Activated CD4-positive, alpha-beta T cell treated with anti-CD3 and anti-CD28 coated beads, Interleukin-2, amount 10 ng/mL, durations not matched to agents 7 days and 5 days (primary cell): ENCODE data around the gene DAD1. TPM values are rescaled to one million over a fixed set of nuclear protein-coding genes. Genes with fewer than 3 reads are reported as not detected.
A peak's percentile ranks its signal among the peaks of the same experiment; 100 is the strongest.
"Not testable (repeated sequence)": the region's sequence is repeated elsewhere in the genome, so short reads cannot be mapped to it uniquely, and the experiment has no call there.

Experiments used
- CTCF ChIA-PET: fragments of 350-600 bp; sonication (Branson Sonifier 250); formaldehyde crosslinking; loops from one replicate; lab custom pipeline; 2021; ENCODE audit warnings: antibody characterized with exemption; lab: Charles Lee
- POLR2A ChIA-PET: fragments of 350-600 bp; sonication (Branson Sonifier 250); formaldehyde crosslinking; loops from one replicate; lab custom pipeline; 2021; ENCODE audit warnings: antibody characterized with exemption; lab: Charles Lee
- DNase-seq: peaks from one replicate; pipeline ENCODE4 v3.0.0-alpha.2; 2020
- H3K27ac Mint-ChIP-seq: one replicate; pipeline ENCODE4 v1.8.0; 2021; ENCODE audit warnings: mild to moderate bottlenecking, moderate library complexity, mixed read lengths
- H3K27me3 Mint-ChIP-seq: one replicate; pipeline ENCODE4 v1.8.0; 2021; ENCODE audit warnings: mixed read lengths
- H3K36me3 Mint-ChIP-seq: one replicate; pipeline ENCODE4 v1.8.0; 2021; ENCODE audit warnings: low read depth, mixed read lengths
- H3K4me1 Mint-ChIP-seq: one replicate; pipeline ENCODE4 v1.8.0; 2021; ENCODE audit warnings: mixed read lengths
- H3K4me3 Mint-ChIP-seq: one replicate; pipeline ENCODE4 v1.8.0; 2021; ENCODE audit warnings: mild to moderate bottlenecking, moderate library complexity, mixed read lengths
- H3K9me3 Mint-ChIP-seq: one replicate; pipeline ENCODE4 v1.8.0; 2021; ENCODE audit warnings: mixed read lengths
- total RNA-seq, 2 experiments: library from RNA; stranded (reverse); gene quantifications; one replicate each; pipeline ENCODE4 v1.2.3, GENCODE V29; 2021

DAD1 gene
- total RNA-seq, 2 experiments from 2014 or later, result 169 to 233 TPM

GRCh38 chr14:22547948-22548750 lies 40.9 kb downstream of the DAD1 start:
- H3K27ac Mint-ChIP-seq, result peak overlapping the region; percentile 94
- H3K27me3 Mint-ChIP-seq, result no peaks in the 10 kb centered on the region
- peaks cover 93% of the 10 kb centered on the region for H3K4me1 Mint-ChIP-seq
- peak overlapping the region; percentile 73 for H3K4me3 Mint-ChIP-seq
- no peaks in the 10 kb centered on the region for H3K9me3 Mint-ChIP-seq
- CTCF ChIA-PET, result interaction anchor here (0.9 to 5.9 kb wide), 11 partner anchors 8 to 570 kb away, joined by 3 to 53 read pairs (median 6); no protein-coding TSS in a partner anchor
- peaks cover 97% of the 10 kb centered on the region for H3K36me3 Mint-ChIP-seq
- DNase-seq, result no peak
- POLR2A ChIA-PET, result interaction anchor here (1.3 kb wide), 1 partner anchor 16 kb away, joined by 5 read pairs; no protein-coding TSS in a partner anchor

DNA sequence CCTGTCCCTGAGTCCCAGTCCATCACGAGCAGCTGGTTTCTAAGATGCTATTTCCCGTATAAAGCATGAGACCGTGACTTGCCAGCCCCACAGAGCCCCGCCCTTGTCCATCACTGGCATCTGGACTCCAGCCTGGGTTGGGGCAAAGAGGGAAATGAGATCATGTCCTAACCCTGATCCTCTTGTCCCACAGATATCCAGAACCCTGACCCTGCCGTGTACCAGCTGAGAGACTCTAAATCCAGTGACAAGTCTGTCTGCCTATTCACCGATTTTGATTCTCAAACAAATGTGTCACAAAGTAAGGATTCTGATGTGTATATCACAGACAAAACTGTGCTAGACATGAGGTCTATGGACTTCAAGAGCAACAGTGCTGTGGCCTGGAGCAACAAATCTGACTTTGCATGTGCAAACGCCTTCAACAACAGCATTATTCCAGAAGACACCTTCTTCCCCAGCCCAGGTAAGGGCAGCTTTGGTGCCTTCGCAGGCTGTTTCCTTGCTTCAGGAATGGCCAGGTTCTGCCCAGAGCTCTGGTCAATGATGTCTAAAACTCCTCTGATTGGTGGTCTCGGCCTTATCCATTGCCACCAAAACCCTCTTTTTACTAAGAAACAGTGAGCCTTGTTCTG lies 41.6 kb downstream of the DAD1 start:
- DNase-seq, result no peak

DNA sequence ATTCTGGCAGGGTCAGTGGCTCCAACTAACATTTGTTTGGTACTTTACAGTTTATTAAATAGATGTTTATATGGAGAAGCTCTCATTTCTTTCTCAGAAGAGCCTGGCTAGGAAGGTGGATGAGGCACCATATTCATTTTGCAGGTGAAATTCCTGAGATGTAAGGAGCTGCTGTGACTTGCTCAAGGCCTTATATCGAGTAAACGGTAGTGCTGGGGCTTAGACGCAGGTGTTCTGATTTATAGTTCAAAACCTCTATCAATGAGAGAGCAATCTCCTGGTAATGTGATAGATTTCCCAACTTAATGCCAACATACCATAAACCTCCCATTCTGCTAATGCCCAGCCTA lies 42.3 kb downstream of the DAD1 start:
- Mint-ChIP-seq H3K4me3 (peak overlapping the region; percentile 73), H3K36me3 (peaks cover 96% of the 10 kb centered on the region), H3K27me3 (no peaks in the 10 kb centered on the region), H3K27ac (peak overlapping the region; percentile 94), H3K4me1 (peaks cover 93% of the 10 kb centered on the region), H3K9me3 (no peaks in the 10 kb centered on the region)
- CTCF ChIA-PET, result interaction anchor here (0.8 to 4.9 kb wide), 7 partner anchors 9 to 811 kb away, joined by 3 to 43 read pairs (median 5); no protein-coding TSS in a partner anchor
- POLR2A ChIA-PET, result interaction anchor here (2.2 kb wide), 1 partner anchor 9 kb away, joined by 10 read pairs; no protein-coding TSS in a partner anchor
- no peak for DNase-seq

More for the DNA sequence above, 41.6 kb downstream of the DAD1 start:
- H3K9me3 Mint-ChIP-seq, result no peaks in the 10 kb centered on the region
- H3K27me3 Mint-ChIP-seq, result no peaks in the 10 kb centered on the region
- CTCF ChIA-PET, result interaction anchor here (0.9 to 4.9 kb wide), 11 partner anchors 8 to 569 kb away, joined by 3 to 43 read pairs (median 5); no protein-coding TSS in a partner anchor
- peak overlapping the region; percentile 94 for H3K27ac Mint-ChIP-seq
- peaks cover 93% of the 10 kb centered on the region for H3K4me1 Mint-ChIP-seq
- peak overlapping the region; percentile 73 for H3K4me3 Mint-ChIP-seq
- H3K36me3 Mint-ChIP-seq, result peaks cover 96% of the 10 kb centered on the region
- POLR2A ChIA-PET, result interaction anchor here (1.3 to 2.2 kb wide), 2 partner anchors 8 to 16 kb away, joined by 5 to 10 read pairs; no protein-coding TSS in a partner anchor

DNA sequence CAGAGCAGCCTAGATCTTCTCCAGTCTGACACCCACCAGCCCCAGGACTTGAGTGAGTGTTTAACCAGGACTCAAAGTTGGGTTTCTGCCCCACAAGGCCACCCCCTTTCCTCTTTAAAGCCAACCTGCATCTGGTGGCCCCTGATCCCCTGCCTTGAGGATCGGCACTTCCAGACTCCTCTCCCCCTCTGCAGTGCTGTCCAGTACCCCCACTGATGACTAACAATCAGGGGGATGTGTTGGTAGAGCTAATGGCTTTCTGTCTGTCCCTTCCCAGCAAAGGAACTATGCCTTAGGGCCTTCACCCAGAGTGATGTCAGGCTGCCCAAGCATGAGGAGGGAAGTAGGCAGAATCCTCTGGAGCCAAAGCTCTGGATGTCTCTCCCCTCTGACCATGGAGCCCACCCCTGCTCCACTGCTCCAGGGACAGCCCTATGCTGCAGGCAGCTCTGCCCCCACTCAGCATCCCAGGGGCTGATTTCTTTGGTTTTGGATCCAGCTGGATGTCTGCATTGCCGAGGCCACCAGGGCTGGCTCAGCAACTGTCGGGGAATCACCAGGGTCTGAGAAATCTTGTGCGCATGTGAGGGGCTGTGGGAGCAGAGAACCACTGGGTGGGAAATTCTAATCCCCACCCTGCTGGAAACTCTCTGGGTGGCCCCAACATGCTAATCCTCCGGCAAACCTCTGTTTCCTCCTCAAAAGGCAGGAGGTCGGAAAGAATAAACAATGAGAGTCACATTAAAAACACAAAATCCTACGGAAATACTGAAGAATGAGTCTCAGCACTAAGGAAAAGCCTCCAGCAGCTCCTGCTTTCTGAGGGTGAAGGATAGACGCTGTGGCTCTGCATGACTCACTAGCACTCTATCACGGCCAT lies 42.9 kb downstream of the DAD1 start:
- H3K36me3 Mint-ChIP-seq, result peaks cover 96% of the 10 kb centered on the region
- POLR2A ChIA-PET, result interaction anchor here (2.2 kb wide), 1 partner anchor 10 kb away, joined by 10 read pairs; no protein-coding TSS in a partner anchor

GRCh38 chr14:22544881-22545420 lies 44.1 kb downstream of the DAD1 start:
- H3K4me3 Mint-ChIP-seq, result peak overlapping the region; percentile 73
- peaks cover 96% of the 10 kb centered on the region for H3K36me3 Mint-ChIP-seq
- H3K27me3 Mint-ChIP-seq, result no peaks in the 10 kb centered on the region
- no peak for DNase-seq
- CTCF ChIA-PET, result interaction anchor here (0.9 to 4.9 kb wide), 8 partner anchors 7 to 631 kb away, joined by 3 to 43 read pairs (median 4); no protein-coding TSS in a partner anchor
- peaks cover 93% of the 10 kb centered on the region for H3K4me1 Mint-ChIP-seq
- H3K9me3 Mint-ChIP-seq, result no peaks in the 10 kb centered on the region
- H3K27ac Mint-ChIP-seq, result peak overlapping the region; percentile 94
- POLR2A ChIA-PET, result interaction anchor here (0.6 kb wide), 1 partner anchor 580 kb away, joined by 3 read pairs; no protein-coding TSS in a partner anchor

More for the DNA sequence above, 42.9 kb downstream of the DAD1 start:
- Mint-ChIP-seq H3K27me3 (no peaks in the 10 kb centered on the region), H3K4me3 (peak overlapping the region; percentile 73), H3K9me3 (no peaks in the 10 kb centered on the region), H3K27ac (peak overlapping the region; percentile 94), H3K4me1 (peaks cover 93% of the 10 kb centered on the region)
- DNase-seq, result peak; percentile 17
- CTCF ChIA-PET, result interaction anchor here (0.8 to 4.9 kb wide), 14 partner anchors 9 to 811 kb away, joined by 3 to 43 read pairs (median 4); no protein-coding TSS in a partner anchor

- H3K36me3 Mint-ChIP-seq, result peaks cover 96% of the 10 kb centered on the region
- ChIA-PET POLR2A (no interaction called here), CTCF (interaction anchor here (4.9 kb wide), 1 partner anchor 12 kb away, joined by 43 read pairs; no protein-coding TSS in a partner anchor)
- no peaks in the 10 kb centered on the region for H3K27me3 Mint-ChIP-seq
- H3K27ac Mint-ChIP-seq, result peak overlapping the region; percentile 94
- H3K9me3 Mint-ChIP-seq, result no peaks in the 10 kb centered on the region
- DNase-seq, result no peak
- H3K4me1 Mint-ChIP-seq, result peaks cover 93% of the 10 kb centered on the region
- peak overlapping the region; percentile 73 for H3K4me3 Mint-ChIP-seq
These were observed 44.6 kb downstream of the DAD1 start for GRCh38 chr14:22544406-22544805.

DNA sequence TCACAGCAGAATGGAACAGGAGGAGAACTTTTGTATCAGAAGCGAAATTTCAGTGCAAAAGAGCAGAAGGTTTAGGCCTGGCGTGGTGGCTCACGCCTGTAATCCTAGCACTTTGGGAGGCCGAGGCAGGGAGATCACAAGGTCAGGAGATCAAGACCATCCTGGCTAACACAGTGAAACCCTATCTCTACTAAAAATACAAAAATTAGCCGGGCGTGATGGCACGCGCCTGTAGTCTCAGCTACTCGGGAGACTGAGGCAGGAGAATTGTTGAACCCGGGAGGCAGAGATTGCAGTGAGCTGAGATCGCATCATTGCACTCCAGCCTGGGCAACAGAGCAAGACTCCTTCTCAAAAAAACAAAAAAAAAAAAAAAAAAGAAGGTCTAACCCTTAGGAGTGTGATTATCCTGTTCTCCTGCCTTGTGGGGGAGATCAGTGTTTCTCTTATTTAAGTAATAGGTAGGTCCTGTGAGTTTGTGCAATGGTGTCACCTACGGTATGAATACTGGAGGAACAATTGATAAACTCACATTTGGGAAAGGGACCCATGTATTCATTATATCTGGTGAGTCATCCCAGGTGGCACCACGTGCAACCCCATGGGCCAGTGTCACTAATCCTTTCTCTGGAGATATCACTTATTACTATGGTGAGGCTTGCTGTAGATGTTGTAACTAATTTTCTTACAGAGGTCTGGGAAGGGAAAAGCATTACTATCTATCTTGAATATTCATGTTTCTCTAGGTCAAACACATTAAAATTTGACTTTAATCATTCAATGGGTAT lies 45.3 kb downstream of the DAD1 start:
- H3K27me3 Mint-ChIP-seq, POLR2A ChIA-PET, H3K9me3 Mint-ChIP-seq, DNase-seq: not testable (repeated sequence)
- peak overlapping the region; percentile 73 for H3K4me3 Mint-ChIP-seq
- CTCF ChIA-PET, result interaction anchor here (0.7 to 7.3 kb wide), 4 partner anchors 12 to 533 kb away, joined by 3 to 55 read pairs (median 24); no protein-coding TSS in a partner anchor
- H3K4me1 Mint-ChIP-seq, result peaks cover 93% of the 10 kb centered on the region
- peaks cover 96% of the 10 kb centered on the region for H3K36me3 Mint-ChIP-seq
- peak overlapping the region; percentile 94 for H3K27ac Mint-ChIP-seq

DNA sequence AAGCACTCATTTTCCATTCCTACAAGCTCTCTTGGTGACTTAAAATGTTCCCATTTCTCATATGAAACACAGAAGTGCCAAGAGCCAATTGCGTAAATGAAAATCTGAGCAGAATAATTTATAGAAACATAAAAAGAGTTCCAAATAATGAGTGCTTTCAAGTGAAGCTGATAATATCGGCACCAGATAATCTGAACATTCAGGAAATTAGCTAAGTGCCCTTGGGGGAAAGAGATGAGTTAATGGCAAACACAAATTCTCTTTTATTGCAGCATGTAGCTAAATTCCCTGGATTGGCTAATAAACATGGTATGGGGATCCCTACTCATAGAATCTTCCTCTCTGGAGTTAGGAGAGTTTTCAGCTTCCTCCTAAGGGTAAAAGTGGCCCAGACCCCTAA lies 46.7 kb downstream of the DAD1 start:
- POLR2A ChIA-PET, result interaction anchor here (1.1 to 1.6 kb wide), 2 partner anchors 11 to 16 kb away, joined by 3 to 4 read pairs; no protein-coding TSS in a partner anchor
- DNase-seq, result no peak
- Mint-ChIP-seq H3K4me1 (peaks cover 96% of the 10 kb centered on the region), H3K36me3 (peaks cover 99% of the 10 kb centered on the region), H3K27ac (peak overlapping the region; percentile 91), H3K4me3 (peak overlapping the region; percentile 77), H3K27me3 (no peaks in the 10 kb centered on the region), H3K9me3 (no peaks in the 10 kb centered on the region)
- CTCF ChIA-PET, result interaction anchor here (1.1 to 7.3 kb wide), 9 partner anchors 9 to 563 kb away, joined by 3 to 55 read pairs (median 8); no protein-coding TSS in a partner anchor

DNA sequence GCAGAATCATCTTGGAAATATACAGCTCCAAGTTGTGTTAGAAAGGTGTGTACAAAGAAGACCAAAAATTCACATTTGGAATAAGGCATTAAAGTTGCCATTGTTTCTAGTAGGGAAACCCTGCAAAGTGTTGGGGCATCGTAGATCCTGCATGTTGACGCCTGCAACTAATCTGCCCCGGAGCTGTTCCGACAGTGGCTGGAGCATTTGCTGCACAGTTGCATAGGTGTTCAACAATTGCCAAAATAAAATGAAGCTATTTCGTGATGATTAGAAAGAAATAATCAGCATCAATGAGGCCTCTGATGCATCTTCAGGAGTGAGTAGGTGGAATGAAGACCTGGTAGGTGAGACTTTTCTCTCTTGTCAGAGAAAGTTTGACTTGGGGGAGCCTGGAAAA lies 47.3 kb downstream of the DAD1 start:
- ChIA-PET CTCF (interaction anchor here (1.1 to 7.3 kb wide), 9 partner anchors 9 to 624 kb away, joined by 3 to 55 read pairs (median 8); no protein-coding TSS in a partner anchor), POLR2A (interaction anchor here (1.1 to 1.6 kb wide), 3 partner anchors 10 to 15 kb away, joined by 3 to 9 read pairs (median 4); no protein-coding TSS in a partner anchor)

DNA sequence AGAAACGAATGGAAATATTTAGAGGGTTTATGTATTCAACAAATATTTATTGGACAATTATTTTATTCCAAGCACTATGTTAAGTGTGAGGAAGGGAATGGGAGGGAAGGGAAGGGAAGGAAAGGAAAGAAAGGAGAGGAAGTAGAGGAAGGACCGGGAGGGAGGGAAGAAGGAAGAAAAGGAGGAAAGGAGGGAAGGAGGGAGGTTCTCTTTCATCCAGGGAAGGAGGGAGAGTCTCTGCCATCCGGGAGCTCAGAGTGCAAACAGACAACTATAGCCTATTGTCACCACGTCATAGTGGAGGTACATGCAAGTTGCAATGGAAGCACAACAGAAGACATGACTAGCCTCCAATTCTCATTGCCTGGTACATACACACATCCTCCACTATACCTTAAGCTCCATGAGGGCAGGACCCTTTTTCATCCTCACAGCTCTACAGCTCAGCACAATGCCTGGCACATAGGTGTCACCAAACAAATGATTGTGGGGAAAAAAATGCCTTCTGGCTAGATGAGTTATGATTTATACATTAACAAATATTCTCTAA lies 48.1 kb downstream of the DAD1 start:
- ChIA-PET CTCF (interaction anchor here (1.0 to 7.3 kb wide), 7 partner anchors 10 to 623 kb away, joined by 3 to 55 read pairs (median 18); no protein-coding TSS in a partner anchor), POLR2A (interaction anchor here (1.3 to 1.6 kb wide), 2 partner anchors 14 to 15 kb away, joined by 4 to 9 read pairs; no protein-coding TSS in a partner anchor)
- Mint-ChIP-seq H3K9me3 (no peaks in the 10 kb centered on the region), H3K4me3 (peak overlapping the region; percentile 77), H3K36me3 (peaks cover 97% of the 10 kb centered on the region), H3K27ac (peak overlapping the region; percentile 91), H3K27me3 (no peaks in the 10 kb centered on the region), H3K4me1 (peaks cover 94% of the 10 kb centered on the region)
- no peak for DNase-seq

More for the DNA sequence above, 47.3 kb downstream of the DAD1 start:
- DNase-seq, result no peak
- peak overlapping the region; percentile 91 for H3K27ac Mint-ChIP-seq
- H3K27me3 Mint-ChIP-seq, result no peaks in the 10 kb centered on the region
- H3K9me3 Mint-ChIP-seq, result no peaks in the 10 kb centered on the region
- H3K36me3 Mint-ChIP-seq, result peaks cover 99% of the 10 kb centered on the region
- H3K4me1 Mint-ChIP-seq, result peaks cover 96% of the 10 kb centered on the region
- peak overlapping the region; percentile 77 for H3K4me3 Mint-ChIP-seq
